ENCODE measurements around the gene TSPAN9.

Gene TSPAN9

GRCh38 chr12:3265406-3265805 is 188.2 kb downstream of the TSPAN9 start:
- no peaks in the 10 kb centered on the region for H3K9me3 Mint-ChIP-seq
- H3K36me3 Mint-ChIP-seq: no peaks in the 10 kb centered on the region
- peaks cover 14% of the 10 kb centered on the region for H3K27me3 Mint-ChIP-seq
- peaks cover 2% of the 10 kb centered on the region for H3K4me1 Mint-ChIP-seq
- H3K27ac Mint-ChIP-seq: no peak overlapping the region
- H3K4me3 Mint-ChIP-seq: no peak overlapping the region
- DNase-seq (ENCODE audit: low spot score in 2 of 2): no peak
- no peak for ATAC-seq (ENCODE audit: low read depth)

GRCh38 chr12:3266638-3267037 is 189.5 kb downstream of the TSPAN9 start:
- no peaks in the 10 kb centered on the region for H3K9me3 Mint-ChIP-seq
- H3K4me3 Mint-ChIP-seq: no peak overlapping the region
- peaks cover 14% of the 10 kb centered on the region for H3K27me3 Mint-ChIP-seq
- H3K36me3 Mint-ChIP-seq: no peaks in the 10 kb centered on the region
- no peak overlapping the region for H3K27ac Mint-ChIP-seq
- H3K4me1 Mint-ChIP-seq: peaks cover 2% of the 10 kb centered on the region
- no peak for DNase-seq (ENCODE audit: low spot score in 2 of 2)
- ATAC-seq (ENCODE audit: low read depth): no peak

GRCh38 chr12:3267690-3268089 is 190.5 kb downstream of the TSPAN9 start:
- ATAC-seq (ENCODE audit: low read depth): no peak
- Mint-ChIP-seq H3K27me3 (peaks cover 14% of the 10 kb centered on the region), H3K27ac (no peak overlapping the region), H3K4me3 (no peak overlapping the region), H3K36me3 (no peaks in the 10 kb centered on the region), H3K4me1 (peaks cover 2% of the 10 kb centered on the region), H3K9me3 (no peaks in the 10 kb centered on the region)
- DNase-seq (ENCODE audit: low spot score in 2 of 2): no peak

GRCh38 chr12:3269594-3269993 is 192.4 kb downstream of the TSPAN9 start:
- no peak for ATAC-seq (ENCODE audit: low read depth)
- Mint-ChIP-seq H3K27me3 (peaks cover 16% of the 10 kb centered on the region), H3K4me1 (peaks cover 2% of the 10 kb centered on the region), H3K9me3 (no peaks in the 10 kb centered on the region), H3K27ac (no peak overlapping the region), H3K36me3 (no peaks in the 10 kb centered on the region), H3K4me3 (no peak overlapping the region)
- no peak for DNase-seq (ENCODE audit: low spot score in 2 of 2)

GRCh38 chr12:3271146-3271545 is 194.0 kb downstream of the TSPAN9 start:
- DNase-seq (ENCODE audit: low spot score in 2 of 2) (no peak), ATAC-seq (ENCODE audit: low read depth) (no peak)
- Mint-ChIP-seq H3K4me1 (peaks cover 2% of the 10 kb centered on the region), H3K36me3 (no peaks in the 10 kb centered on the region), H3K4me3 (no peak overlapping the region), H3K27ac (no peak overlapping the region), H3K9me3 (no peaks in the 10 kb centered on the region), H3K27me3 (peaks cover 18% of the 10 kb centered on the region)

GRCh38 chr12:3271639-3272038 is 194.5 kb downstream of the TSPAN9 start:
- Mint-ChIP-seq H3K4me3 (no peak overlapping the region), H3K4me1 (peaks cover 2% of the 10 kb centered on the region), H3K27me3 (peaks cover 21% of the 10 kb centered on the region), H3K9me3 (no peaks in the 10 kb centered on the region), H3K36me3 (no peaks in the 10 kb centered on the region), H3K27ac (no peak overlapping the region)
- ATAC-seq (ENCODE audit: low read depth) (no peak), DNase-seq (ENCODE audit: low spot score in 2 of 2) (no peak)

GRCh38 chr12:3272958-3273357 is 195.8 kb downstream of the TSPAN9 start:
- Mint-ChIP-seq H3K27ac (no peak overlapping the region), H3K4me1 (peaks cover 2% of the 10 kb centered on the region), H3K9me3 (no peaks in the 10 kb centered on the region), H3K27me3 (peaks cover 21% of the 10 kb centered on the region), H3K36me3 (no peaks in the 10 kb centered on the region), H3K4me3 (no peak overlapping the region)
- ATAC-seq (ENCODE audit: low read depth): no peak
- DNase-seq (ENCODE audit: low spot score in 2 of 2): no peak

- ATAC-seq (ENCODE audit: low read depth) (no peak), DNase-seq (ENCODE audit: low spot score in 2 of 2) (no peak)
- Mint-ChIP-seq H3K4me3 (no peak overlapping the region), H3K4me1 (peaks cover 2% of the 10 kb centered on the region), H3K9me3 (no peaks in the 10 kb centered on the region), H3K27me3 (peaks cover 19% of the 10 kb centered on the region), H3K36me3 (no peaks in the 10 kb centered on the region), H3K27ac (no peak overlapping the region)
These were observed 196.3 kb downstream of the TSPAN9 start for GRCh38 chr12:3273409-3273853.

- ATAC-seq (ENCODE audit: low read depth) (no peak), DNase-seq (ENCODE audit: low spot score in 2 of 2) (no peak)
- Mint-ChIP-seq H3K36me3 (no peaks in the 10 kb centered on the region), H3K4me1 (peaks cover 2% of the 10 kb centered on the region), H3K27me3 (peaks cover 18% of the 10 kb centered on the region), H3K9me3 (no peaks in the 10 kb centered on the region), H3K4me3 (peak overlapping the region; percentile 12), H3K27ac (no peak overlapping the region)
These were observed 197.5 kb downstream of the TSPAN9 start for GRCh38 chr12:3274664-3275063.

- no peak overlapping the region for H3K4me3 Mint-ChIP-seq
- no peak overlapping the region for H3K27ac Mint-ChIP-seq
- DNase-seq (ENCODE audit: low spot score in 2 of 2): peak; percentile 75 to 79
- no peaks in the 10 kb centered on the region for H3K36me3 Mint-ChIP-seq
- H3K27me3 Mint-ChIP-seq: peaks cover 19% of the 10 kb centered on the region
- no peaks in the 10 kb centered on the region for H3K9me3 Mint-ChIP-seq
- peak; percentile 78 for ATAC-seq (ENCODE audit: low read depth)
- peaks cover 2% of the 10 kb centered on the region for H3K4me1 Mint-ChIP-seq
These were observed 198.2 kb downstream of the TSPAN9 start for GRCh38 chr12:3275171-3276041.

- ATAC-seq (ENCODE audit: low read depth) (no peak), DNase-seq (ENCODE audit: low spot score in 2 of 2) (no peak)
- Mint-ChIP-seq H3K27ac (no peak overlapping the region), H3K27me3 (peaks cover 19% of the 10 kb centered on the region), H3K4me1 (peaks cover 2% of the 10 kb centered on the region), H3K9me3 (no peaks in the 10 kb centered on the region), H3K36me3 (no peaks in the 10 kb centered on the region), H3K4me3 (no peak overlapping the region)
These were observed 199.0 kb downstream of the TSPAN9 start for GRCh38 chr12:3276226-3276625.

- Mint-ChIP-seq H3K9me3 (no peaks in the 10 kb centered on the region), H3K27me3 (peaks cover 19% of the 10 kb centered on the region), H3K4me1 (peaks cover 7% of the 10 kb centered on the region), H3K4me3 (no peak overlapping the region), H3K27ac (no peak overlapping the region), H3K36me3 (no peaks in the 10 kb centered on the region)
- DNase-seq (ENCODE audit: low spot score in 2 of 2): no peak
- no peak for ATAC-seq (ENCODE audit: low read depth)
These were observed 200.2 kb downstream of the TSPAN9 start for GRCh38 chr12:3277306-3277943.

- Mint-ChIP-seq H3K27ac (no peak overlapping the region), H3K27me3 (peaks cover 17% of the 10 kb centered on the region), H3K9me3 (no peaks in the 10 kb centered on the region), H3K4me1 (peaks cover 7% of the 10 kb centered on the region), H3K4me3 (no peak overlapping the region), H3K36me3 (no peaks in the 10 kb centered on the region)
- DNase-seq (ENCODE audit: low spot score in 2 of 2): no peak
- no peak for ATAC-seq (ENCODE audit: low read depth)
These were observed 201.7 kb downstream of the TSPAN9 start for GRCh38 chr12:3278681-3279414.

GRCh38 chr12:3279415-3279780 is 202.2 kb downstream of the TSPAN9 start:
- H3K36me3 Mint-ChIP-seq: no peaks in the 10 kb centered on the region
- ATAC-seq (ENCODE audit: low read depth): no peak

More at GRCh38 chr12:3279415-3279780, 202.2 kb downstream of the TSPAN9 start:
- Mint-ChIP-seq H3K27ac (no peak overlapping the region), H3K4me1 (peaks cover 7% of the 10 kb centered on the region), H3K27me3 (peaks cover 19% of the 10 kb centered on the region), H3K4me3 (no peak overlapping the region), H3K9me3 (no peaks in the 10 kb centered on the region)
- no peak for DNase-seq (ENCODE audit: low spot score in 2 of 2)
